22Rv1 (cell line): ENCODE data around the gene HOMER1.

Experiments
- CTCF ChIP-seq: fragments of 450-650 bp; IDR thresholded peaks from 2 replicates; pipeline ENCODE4 v1.5.1; 2017; ENCODE audit warnings: mild to moderate bottlenecking
- ZFX ChIP-seq: fragments of 450-650 bp; IDR thresholded peaks from 2 replicates; pipeline ENCODE4 v1.6.1; 2017; ENCODE audit warnings: antibody characterized with exemption, borderline replicate concordance

- no peak for TF ChIP-seq CTCF
- no peak for TF ChIP-seq ZFX
Observed at GRCh38 chr5:79510638-79511037, 3.3 kb downstream of the HOMER1 start.
